GM12878 (cell line): ENCODE measurements around the gene CRYAB. TPM values are rescaled to one million over a fixed set of nuclear protein-coding genes. Genes with fewer than 3 reads are reported as not detected.

Source experiments
- ASH2L ChIP-seq: fragments of 300-600, 200-600 bp; sonication (generic); IDR thresholded peaks from 2 replicates; pipeline ENCODE4 v1.6.1; 2017; ENCODE audit warnings: low read depth, mild to moderate bottlenecking, borderline replicate concordance
- BACH1 ChIP-seq: fragments of 450-650 bp; IDR thresholded peaks from 2 replicates; pipeline ENCODE4 v1.6.1; 2017; ENCODE audit warnings: mild to moderate bottlenecking, borderline replicate concordance
- BMI1 ChIP-seq: fragments of 450-650 bp; IDR thresholded peaks from 2 replicates; pipeline ENCODE4 v1.6.1; 2016; ENCODE audit warnings: mild to moderate bottlenecking, moderate library complexity, borderline replicate concordance
- BRCA1 ChIP-seq: IDR thresholded peaks from 2 replicates; pipeline ENCODE4 v1.6.1; 2011; ENCODE audit warnings: low read depth, low read length, improper control_type of control experiment
- GABPA ChIP-seq: IDR thresholded peaks from 2 replicates; pipeline ENCODE4 v1.6.1; 2014; ENCODE audit warnings: antibody characterized with exemption, low read depth, mild to moderate bottlenecking, inconsistent platforms
- HDAC6 ChIP-seq: fragments of 200-600 bp; sonication (generic); IDR thresholded peaks from one replicate; pipeline ENCODE4 v1.8.0; 2017; ENCODE audit warnings: antibody characterized with exemption; ENCODE audit not compliant: unreplicated experiment
- KLF5 ChIP-seq: fragments of 450-650 bp; IDR thresholded peaks from 2 replicates; pipeline ENCODE4 v1.6.1; 2014; ENCODE audit warnings: mild to moderate bottlenecking; ENCODE audit not compliant: partially characterized antibody
- MYB ChIP-seq: fragments of 150-350 bp; IDR thresholded peaks from 2 replicates; pipeline ENCODE4 v1.6.1; 2014; ENCODE audit warnings: mild to moderate bottlenecking, low read depth, low read length, borderline replicate concordance
- PAX8 ChIP-seq: fragments of 450-650 bp; IDR thresholded peaks from 2 replicates; pipeline ENCODE4 v1.6.1; 2017; ENCODE audit warnings: mild to moderate bottlenecking, moderate library complexity
- POLR2A ChIP-seq: IDR thresholded peaks from 2 replicates; pipeline ENCODE4 v1.6.1; 2011; ENCODE audit warnings: low read depth, mild to moderate bottlenecking, low read length
- POU2F2 ChIP-seq: IDR thresholded peaks from 3 replicates; pipeline ENCODE4 v1.6.1; 2011; ENCODE audit warnings: low read depth, mild to moderate bottlenecking, low read length, borderline replicate concordance
- RAD21 ChIP-seq: IDR thresholded peaks from 2 replicates; pipeline ENCODE4 v1.6.1; 2011; ENCODE audit warnings: mild to moderate bottlenecking, low read depth, low read length, moderate library complexity; ENCODE audit not compliant: insufficient read depth
- RCOR1 ChIP-seq: conservative IDR thresholded peaks from 2 replicates; pipeline ENCODE4 v1.6.1; 2012; ENCODE audit warnings: low read depth, low read length, improper control_type of control experiment
- RELA ChIP-seq: fragments of 450-650 bp; IDR thresholded peaks from 2 replicates; pipeline ENCODE4 v1.8.0; 2014; ENCODE audit warnings: borderline replicate concordance; ENCODE audit not compliant: partially characterized antibody
- SMAD1 ChIP-seq: fragments of 450-650 bp; IDR thresholded peaks from 2 replicates; pipeline ENCODE4 v1.6.1; 2018; ENCODE audit warnings: mild to moderate bottlenecking, low read depth; ENCODE audit not compliant: partially characterized antibody
- SUPT20H ChIP-seq: IDR thresholded peaks from 2 replicates; pipeline ENCODE4 v1.6.1; 2011; ENCODE audit warnings: low read depth, mild to moderate bottlenecking, low read length, moderate library complexity, borderline replicate concordance; ENCODE audit not compliant: control insufficient read depth
- ZNF217 ChIP-seq: fragments of 450-650 bp; IDR thresholded peaks from 2 replicates; pipeline ENCODE4 v1.6.1; 2017; ENCODE audit warnings: antibody characterized with exemption, mild to moderate bottlenecking
- ZSCAN29 ChIP-seq: fragments of 450-650 bp; IDR thresholded peaks from 2 replicates; pipeline ENCODE4 v1.6.1; 2017; ENCODE audit warnings: mild to moderate bottlenecking, moderate library complexity
- polyA plus RNA-seq, 11 experiments: library from polyadenylated mRNA; depleted of rRNA in 4 of 11; unstranded in 6 of 11; stranded (reverse) in 5 of 11; fragments of >200 nt; fragmentation: Nextera tagmentation in 4 of 11; fragmentation: Illumina TruSeq in 1 of 11; extraction: Ambion mirVana in 4 of 11; extraction: Trizol in 1 of 11; gene quantifications; 1 replicate in 1 of 11; 2 replicates in 10 of 11; pipeline versions ENCODE4 v1.2.1 to v1.2.3, GENCODE V29; 2011 to 2016; ENCODE audit warnings: inconsistent platforms in 2 of 11, missing spikeins in 2 of 11, low read depth in 1 of 11
- total RNA-seq, 4 experiments: library from RNA; depleted of rRNA in 3 of 4; stranded (reverse); fragments of >200 nt in 3 of 4; fragmentation: Illumina TruSeq in 1 of 4; extraction: Trizol in 1 of 4; gene quantifications; 2 replicates each; pipeline versions ENCODE4 v1.2.1 to v1.2.3, GENCODE V29; 2013 to 2021
- TF ChIP-seq, protein P1 (sequence below): fragments of 450-650 bp; IDR thresholded peaks from 2 replicates; pipeline ENCODE4 v1.6.1; 2017; ENCODE audit warnings: mild to moderate bottlenecking, low read depth, inconsistent platforms; ENCODE audit not compliant: poor library complexity, severe bottlenecking
- TF ChIP-seq, protein P2 (sequence below): IDR thresholded peaks from 2 replicates; pipeline ENCODE4 v1.6.1; 2012; ENCODE audit warnings: low read depth, low read length, improper control_type of control experiment
- TF ChIP-seq, protein P3 (sequence below): fragments of 150-350 bp; IDR thresholded peaks from 2 replicates; pipeline ENCODE4 v1.6.1; 2014; ENCODE audit warnings: mild to moderate bottlenecking, low read depth, low read length
- TF ChIP-seq, protein P4 (sequence below): fragments of 450-650 bp; IDR thresholded peaks from 2 replicates; pipeline ENCODE4 v1.6.1; 2017; ENCODE audit warnings: mild to moderate bottlenecking, moderate library complexity

The CRYAB gene
- total and polyA plus RNA-seq, 10 of the 15 experiments (the other 5 are each of a cell fraction or from before 2014, with no cell fraction given): 0.72 to 1.0 TPM; not detected in 8

DNA sequence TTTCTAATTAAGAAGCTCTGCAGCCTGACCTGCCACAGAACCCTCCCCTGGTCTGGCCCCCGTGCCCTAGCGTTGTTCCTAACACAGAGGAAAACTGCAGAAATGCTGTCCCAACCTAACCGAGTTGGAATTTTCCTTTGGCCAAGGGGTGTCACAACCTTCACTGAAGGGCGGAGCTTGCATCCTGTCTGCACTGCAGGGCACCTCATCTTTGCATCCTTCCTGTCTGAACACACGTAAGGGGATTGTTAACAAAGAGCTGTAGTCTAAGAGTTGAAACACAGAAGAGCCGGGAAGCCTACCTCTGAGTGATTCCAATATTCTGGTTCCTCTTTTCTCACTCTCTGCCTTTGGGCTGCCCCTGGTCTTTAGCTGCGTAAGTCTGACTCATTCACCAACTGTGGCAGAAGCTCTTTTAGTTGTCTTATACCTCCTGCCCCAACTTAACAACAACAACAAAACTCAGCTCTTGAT lies 27.2 kb upstream of the CRYAB start (continued):
- TF ChIP-seq, protein P1, sequence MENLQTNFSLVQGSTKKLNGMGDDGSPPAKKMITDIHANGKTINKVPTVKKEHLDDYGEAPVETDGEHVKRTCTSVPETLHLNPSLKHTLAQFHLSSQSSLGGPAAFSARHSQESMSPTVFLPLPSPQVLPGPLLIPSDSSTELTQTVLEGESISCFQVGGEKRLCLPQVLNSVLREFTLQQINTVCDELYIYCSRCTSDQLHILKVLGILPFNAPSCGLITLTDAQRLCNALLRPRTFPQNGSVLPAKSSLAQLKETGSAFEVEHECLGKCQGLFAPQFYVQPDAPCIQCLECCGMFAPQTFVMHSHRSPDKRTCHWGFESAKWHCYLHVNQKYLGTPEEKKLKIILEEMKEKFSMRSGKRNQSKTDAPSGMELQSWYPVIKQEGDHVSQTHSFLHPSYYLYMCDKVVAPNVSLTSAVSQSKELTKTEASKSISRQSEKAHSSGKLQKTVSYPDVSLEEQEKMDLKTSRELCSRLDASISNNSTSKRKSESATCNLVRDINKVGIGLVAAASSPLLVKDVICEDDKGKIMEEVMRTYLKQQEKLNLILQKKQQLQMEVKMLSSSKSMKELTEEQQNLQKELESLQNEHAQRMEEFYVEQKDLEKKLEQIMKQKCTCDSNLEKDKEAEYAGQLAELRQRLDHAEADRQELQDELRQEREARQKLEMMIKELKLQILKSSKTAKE: no peak
- TF ChIP-seq BACH1: no peak
- no peak for TF ChIP-seq PAX8
- no peak for TF ChIP-seq SUPT20H
- TF ChIP-seq GABPA: no peak
- TF ChIP-seq POU2F2: no peak
- TF ChIP-seq, protein P2, sequence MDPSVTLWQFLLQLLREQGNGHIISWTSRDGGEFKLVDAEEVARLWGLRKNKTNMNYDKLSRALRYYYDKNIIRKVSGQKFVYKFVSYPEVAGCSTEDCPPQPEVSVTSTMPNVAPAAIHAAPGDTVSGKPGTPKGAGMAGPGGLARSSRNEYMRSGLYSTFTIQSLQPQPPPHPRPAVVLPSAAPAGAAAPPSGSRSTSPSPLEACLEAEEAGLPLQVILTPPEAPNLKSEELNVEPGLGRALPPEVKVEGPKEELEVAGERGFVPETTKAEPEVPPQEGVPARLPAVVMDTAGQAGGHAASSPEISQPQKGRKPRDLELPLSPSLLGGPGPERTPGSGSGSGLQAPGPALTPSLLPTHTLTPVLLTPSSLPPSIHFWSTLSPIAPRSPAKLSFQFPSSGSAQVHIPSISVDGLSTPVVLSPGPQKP: no peak
- no peak for TF ChIP-seq SMAD1
- TF ChIP-seq RCOR1: no peak
- TF ChIP-seq ZSCAN29: no peak
- TF ChIP-seq, protein P3, sequence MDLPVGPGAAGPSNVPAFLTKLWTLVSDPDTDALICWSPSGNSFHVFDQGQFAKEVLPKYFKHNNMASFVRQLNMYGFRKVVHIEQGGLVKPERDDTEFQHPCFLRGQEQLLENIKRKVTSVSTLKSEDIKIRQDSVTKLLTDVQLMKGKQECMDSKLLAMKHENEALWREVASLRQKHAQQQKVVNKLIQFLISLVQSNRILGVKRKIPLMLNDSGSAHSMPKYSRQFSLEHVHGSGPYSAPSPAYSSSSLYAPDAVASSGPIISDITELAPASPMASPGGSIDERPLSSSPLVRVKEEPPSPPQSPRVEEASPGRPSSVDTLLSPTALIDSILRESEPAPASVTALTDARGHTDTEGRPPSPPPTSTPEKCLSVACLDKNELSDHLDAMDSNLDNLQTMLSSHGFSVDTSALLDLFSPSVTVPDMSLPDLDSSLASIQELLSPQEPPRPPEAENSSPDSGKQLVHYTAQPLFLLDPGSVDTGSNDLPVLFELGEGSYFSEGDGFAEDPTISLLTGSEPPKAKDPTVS: no peak
- TF ChIP-seq KLF5: no peak
- TF ChIP-seq RAD21: no peak
- no peak for TF ChIP-seq RELA
- no peak for TF ChIP-seq ZNF217
- TF ChIP-seq, protein P4, sequence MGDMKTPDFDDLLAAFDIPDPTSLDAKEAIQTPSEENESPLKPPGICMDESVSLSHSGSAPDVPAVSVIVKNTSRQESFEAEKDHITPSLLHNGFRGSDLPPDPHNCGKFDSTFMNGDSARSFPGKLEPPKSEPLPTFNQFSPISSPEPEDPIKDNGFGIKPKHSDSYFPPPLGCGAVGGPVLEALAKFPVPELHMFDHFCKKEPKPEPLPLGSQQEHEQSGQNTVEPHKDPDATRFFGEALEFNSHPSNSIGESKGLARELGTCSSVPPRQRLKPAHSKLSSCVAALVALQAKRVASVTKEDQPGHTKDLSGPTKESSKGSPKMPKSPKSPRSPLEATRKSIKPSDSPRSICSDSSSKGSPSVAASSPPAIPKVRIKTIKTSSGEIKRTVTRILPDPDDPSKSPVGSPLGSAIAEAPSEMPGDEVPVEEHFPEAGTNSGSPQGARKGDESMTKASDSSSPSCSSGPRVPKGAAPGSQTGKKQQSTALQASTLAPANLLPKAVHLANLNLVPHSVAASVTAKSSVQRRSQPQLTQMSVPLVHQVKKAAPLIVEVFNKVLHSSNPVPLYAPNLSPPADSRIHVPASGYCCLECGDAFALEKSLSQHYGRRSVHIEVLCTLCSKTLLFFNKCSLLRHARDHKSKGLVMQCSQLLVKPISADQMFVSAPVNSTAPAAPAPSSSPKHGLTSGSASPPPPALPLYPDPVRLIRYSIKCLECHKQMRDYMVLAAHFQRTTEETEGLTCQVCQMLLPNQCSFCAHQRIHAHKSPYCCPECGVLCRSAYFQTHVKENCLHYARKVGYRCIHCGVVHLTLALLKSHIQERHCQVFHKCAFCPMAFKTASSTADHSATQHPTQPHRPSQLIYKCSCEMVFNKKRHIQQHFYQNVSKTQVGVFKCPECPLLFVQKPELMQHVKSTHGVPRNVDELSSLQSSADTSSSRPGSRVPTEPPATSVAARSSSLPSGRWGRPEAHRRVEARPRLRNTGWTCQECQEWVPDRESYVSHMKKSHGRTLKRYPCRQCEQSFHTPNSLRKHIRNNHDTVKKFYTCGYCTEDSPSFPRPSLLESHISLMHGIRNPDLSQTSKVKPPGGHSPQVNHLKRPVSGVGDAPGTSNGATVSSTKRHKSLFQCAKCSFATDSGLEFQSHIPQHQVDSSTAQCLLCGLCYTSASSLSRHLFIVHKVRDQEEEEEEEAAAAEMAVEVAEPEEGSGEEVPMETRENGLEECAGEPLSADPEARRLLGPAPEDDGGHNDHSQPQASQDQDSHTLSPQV: no peak
- no peak for TF ChIP-seq BRCA1
- TF ChIP-seq MYB: no peak
- no peak for TF ChIP-seq BMI1
- TF ChIP-seq ASH2L: no peak
- no peak for TF ChIP-seq POLR2A
- no peak for TF ChIP-seq HDAC6
